HEK293 (cell line): ENCODE data around the gene INPP5D.

Source experiments
- HOXC10 ChIP-seq: sonication (generic); formaldehyde crosslinking; IDR thresholded peaks from 2 replicates; pipeline ENCODE4 v1.8.1; 2023; ENCODE audit warnings: mild to moderate bottlenecking, missing genetic modification reagents
- MZF1 ChIP-seq: fragments of 450-650 bp; formaldehyde crosslinking; IDR thresholded peaks from 2 replicates; pipeline ENCODE4 v1.5.1; 2017; ENCODE audit warnings: missing biosample characterization, missing genetic modification characterization, borderline replicate concordance
- SETDB1 ChIP-seq: IDR thresholded peaks from one replicate; pipeline ENCODE4 v1.6.1; 2017; ENCODE audit warnings: mild to moderate bottlenecking, low read length, moderate library complexity, mixed read lengths; ENCODE audit not compliant: insufficient read length
- SP7 ChIP-seq: fragments of 450-650 bp; formaldehyde crosslinking; IDR thresholded peaks from 2 replicates; pipeline ENCODE4 v1.5.1; 2016; ENCODE audit warnings: missing biosample characterization, missing genetic modification characterization
- ZBTB17 ChIP-seq: fragments of 450-650 bp; formaldehyde crosslinking; IDR thresholded peaks from 2 replicates; pipeline ENCODE4 v1.5.1; 2016; ENCODE audit warnings: missing biosample characterization, missing genetic modification characterization
- ZBTB8A ChIP-seq: fragments of 450-650 bp; formaldehyde crosslinking; IDR thresholded peaks from 2 replicates; pipeline ENCODE4 v1.5.1; 2016; ENCODE audit warnings: missing biosample characterization, missing genetic modification characterization
- ZNF10 ChIP-seq: fragments of 450-650 bp; formaldehyde crosslinking; IDR thresholded peaks from 2 replicates; pipeline ENCODE4 v1.5.1; 2017; ENCODE audit warnings: missing biosample characterization, missing genetic modification characterization
- ZNF248 ChIP-seq: fragments of 450-650 bp; formaldehyde crosslinking; IDR thresholded peaks from 2 replicates; pipeline ENCODE4 v1.5.1; 2017; ENCODE audit warnings: missing biosample characterization, missing genetic modification characterization
- ZNF341 ChIP-seq: fragments of 450-650 bp; formaldehyde crosslinking; IDR thresholded peaks from 2 replicates; pipeline ENCODE4; 2016; ENCODE audit warnings: low read depth, missing biosample characterization, missing genetic modification characterization
- ZNF366 ChIP-seq: fragments of 450-650 bp; formaldehyde crosslinking; conservative IDR thresholded peaks from 2 replicates; pipeline ENCODE4 v1.5.1; 2016; ENCODE audit warnings: missing biosample characterization, missing genetic modification characterization
- ZNF394 ChIP-seq: fragments of 450-650 bp; formaldehyde crosslinking; IDR thresholded peaks from 2 replicates; pipeline ENCODE4 v1.5.1; 2016; ENCODE audit warnings: missing biosample characterization, missing genetic modification characterization, mild to moderate bottlenecking, moderate library complexity, borderline replicate concordance
- ZNF501 ChIP-seq: fragments of 450-650 bp; formaldehyde crosslinking; IDR thresholded peaks from 2 replicates; pipeline ENCODE4 v1.5.1; 2016; ENCODE audit warnings: missing biosample characterization, missing genetic modification characterization
- ZNF623 ChIP-seq: fragments of 450-650 bp; formaldehyde crosslinking; IDR thresholded peaks from 2 replicates; pipeline ENCODE4 v1.5.1; 2016; ENCODE audit warnings: missing biosample characterization, missing genetic modification characterization
- ZNF654 ChIP-seq: fragments of 450-650 bp; formaldehyde crosslinking; IDR thresholded peaks from 2 replicates; pipeline ENCODE4 v1.5.1; 2016; ENCODE audit warnings: low read depth, missing biosample characterization, missing genetic modification characterization
- ZNF792 ChIP-seq: fragments of 450-650 bp; formaldehyde crosslinking; IDR thresholded peaks from 2 replicates; pipeline ENCODE4 v1.5.1; 2016; ENCODE audit warnings: missing biosample characterization, missing genetic modification characterization
- ZSCAN4 ChIP-seq: fragments of 450-650 bp; formaldehyde crosslinking; IDR thresholded peaks from 2 replicates; pipeline ENCODE4 v1.5.1; 2017; ENCODE audit warnings: missing biosample characterization, missing genetic modification characterization
- ZXDB ChIP-seq: fragments of 450-650 bp; formaldehyde crosslinking; IDR thresholded peaks from 2 replicates; pipeline ENCODE4 v1.5.1; 2016; ENCODE audit warnings: missing biosample characterization, missing genetic modification characterization
- TF ChIP-seq, protein P1 (sequence below): fragments of 450-650 bp; formaldehyde crosslinking; IDR thresholded peaks from 2 replicates; pipeline ENCODE4 v1.5.1; 2016; ENCODE audit warnings: missing biosample characterization, missing genetic modification characterization
- TF ChIP-seq, protein P2 (sequence below): fragments of 450-650 bp; formaldehyde crosslinking; IDR thresholded peaks from 2 replicates; pipeline ENCODE4 v1.5.1; 2017; ENCODE audit warnings: missing biosample characterization, missing genetic modification characterization
- TF ChIP-seq, protein P3 (sequence below): fragments of 450-650 bp; formaldehyde crosslinking; IDR thresholded peaks from 2 replicates; pipeline ENCODE4 v1.5.1; 2017; ENCODE audit warnings: missing biosample characterization, missing genetic modification characterization
- TF ChIP-seq, protein P4 (sequence below): fragments of 450-650 bp; formaldehyde crosslinking; IDR thresholded peaks from 2 replicates; pipeline ENCODE4 v1.5.1; 2016; ENCODE audit warnings: missing biosample characterization, missing genetic modification characterization
- TF ChIP-seq, protein P5 (sequence below): fragments of 450-650 bp; formaldehyde crosslinking; optimal IDR thresholded peaks from 2 replicates; pipeline ENCODE3; 2016; ENCODE audit warnings: missing biosample characterization, mild to moderate bottlenecking, missing genetic modification characterization
- TF ChIP-seq, protein P6 (sequence below): fragments of 450-650 bp; formaldehyde crosslinking; conservative IDR thresholded peaks from 2 replicates; pipeline ENCODE4 v1.5.1; 2016; ENCODE audit warnings: low read depth, missing biosample characterization, missing genetic modification characterization

INPP5D gene

DNA sequence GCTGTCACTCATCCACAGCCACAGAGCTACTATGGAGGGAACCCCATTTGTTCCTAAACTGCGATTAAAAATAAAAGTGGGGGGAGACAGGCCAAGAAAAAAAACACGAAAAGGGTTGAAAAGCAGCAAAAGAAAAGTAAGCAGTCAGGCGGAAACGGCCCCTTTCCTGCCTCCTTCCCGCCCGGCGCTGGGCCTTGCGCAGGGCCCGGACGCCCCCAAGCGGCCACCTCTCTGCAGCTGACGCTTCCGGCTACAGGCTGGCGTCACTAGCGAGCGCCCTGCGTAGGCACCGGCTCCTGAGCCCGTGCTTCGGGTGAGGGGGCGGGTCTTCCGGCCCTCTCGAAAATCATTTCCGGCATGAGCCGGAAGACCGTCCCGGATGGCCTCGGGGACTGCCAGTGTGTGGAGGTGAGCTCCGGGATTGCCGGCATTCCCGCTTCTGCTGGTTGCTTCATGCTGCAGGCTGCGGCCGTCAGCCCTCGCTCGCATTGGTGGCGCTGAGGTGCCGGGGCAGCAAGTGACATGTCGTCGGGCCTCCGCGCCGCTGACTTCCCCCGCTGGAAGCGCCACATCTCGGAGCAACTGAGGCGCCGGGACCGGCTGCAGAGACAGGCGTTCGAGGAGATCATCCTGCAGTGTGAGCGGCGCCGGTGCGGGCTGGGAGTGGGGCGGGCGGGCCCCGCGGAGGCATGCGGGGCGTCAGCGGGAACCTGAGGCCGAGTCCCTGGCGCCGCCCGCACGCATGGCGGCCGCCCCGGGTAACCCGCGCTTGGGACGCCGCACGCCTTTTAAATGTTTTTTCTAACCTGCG lies 191.4 kb downstream of the INPP5D start, which contains the start of gene ATG16L1 (continued):
- TF ChIP-seq ZNF623, result 0 out of 2 replicates have a peak, but pooled peaks have one; percentile 3
- 0 out of 2 replicates have a peak, but pooled peaks have one; percentile 13 for TF ChIP-seq ZNF366
- TF ChIP-seq ZNF792 (tag by site-specific recombination), result no peak
- TF ChIP-seq, protein P1, sequence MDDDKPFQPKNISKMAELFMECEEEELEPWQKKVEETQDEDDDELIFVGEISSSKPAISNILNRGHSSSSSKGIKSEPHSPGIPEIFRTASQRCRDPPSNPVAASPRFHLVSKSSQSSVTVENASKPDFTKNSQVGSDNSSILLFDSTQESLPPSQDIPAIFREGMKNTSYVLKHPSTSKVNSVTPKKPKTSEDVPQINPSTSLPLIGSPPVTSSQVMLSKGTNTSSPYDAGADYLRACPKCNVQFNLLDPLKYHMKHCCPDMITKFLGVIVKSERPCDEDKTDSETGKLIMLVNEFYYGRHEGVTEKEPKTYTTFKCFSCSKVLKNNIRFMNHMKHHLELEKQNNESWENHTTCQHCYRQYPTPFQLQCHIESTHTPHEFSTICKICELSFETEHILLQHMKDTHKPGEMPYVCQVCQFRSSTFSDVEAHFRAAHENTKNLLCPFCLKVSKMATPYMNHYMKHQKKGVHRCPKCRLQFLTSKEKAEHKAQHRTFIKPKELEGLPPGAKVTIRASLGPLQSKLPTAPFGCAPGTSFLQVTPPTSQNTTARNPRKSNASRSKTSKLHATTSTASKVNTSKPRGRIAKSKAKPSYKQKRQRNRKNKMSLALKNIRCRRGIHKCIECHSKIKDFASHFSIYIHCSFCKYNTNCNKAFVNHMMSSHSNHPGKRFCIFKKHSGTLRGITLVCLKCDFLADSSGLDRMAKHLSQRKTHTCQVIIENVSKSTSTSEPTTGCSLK (tag by site-specific recombination), result no peak
- TF ChIP-seq ZNF394 (tag by site-specific recombination), result 0 out of 2 replicates have a peak, but pooled peaks have one; percentile 39
- peak; percentile 96 for TF ChIP-seq ZBTB8A
- TF ChIP-seq, protein P2, sequence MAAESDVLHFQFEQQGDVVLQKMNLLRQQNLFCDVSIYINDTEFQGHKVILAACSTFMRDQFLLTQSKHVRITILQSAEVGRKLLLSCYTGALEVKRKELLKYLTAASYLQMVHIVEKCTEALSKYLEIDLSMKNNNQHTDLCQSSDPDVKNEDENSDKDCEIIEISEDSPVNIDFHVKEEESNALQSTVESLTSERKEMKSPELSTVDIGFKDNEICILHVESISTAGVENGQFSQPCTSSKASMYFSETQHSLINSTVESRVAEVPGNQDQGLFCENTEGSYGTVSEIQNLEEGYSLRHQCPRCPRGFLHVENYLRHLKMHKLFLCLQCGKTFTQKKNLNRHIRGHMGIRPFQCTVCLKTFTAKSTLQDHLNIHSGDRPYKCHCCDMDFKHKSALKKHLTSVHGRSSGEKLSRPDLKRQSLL, result peak; percentile 70; the same call in 1 of the 2 replicates
- TF ChIP-seq, protein P3, sequence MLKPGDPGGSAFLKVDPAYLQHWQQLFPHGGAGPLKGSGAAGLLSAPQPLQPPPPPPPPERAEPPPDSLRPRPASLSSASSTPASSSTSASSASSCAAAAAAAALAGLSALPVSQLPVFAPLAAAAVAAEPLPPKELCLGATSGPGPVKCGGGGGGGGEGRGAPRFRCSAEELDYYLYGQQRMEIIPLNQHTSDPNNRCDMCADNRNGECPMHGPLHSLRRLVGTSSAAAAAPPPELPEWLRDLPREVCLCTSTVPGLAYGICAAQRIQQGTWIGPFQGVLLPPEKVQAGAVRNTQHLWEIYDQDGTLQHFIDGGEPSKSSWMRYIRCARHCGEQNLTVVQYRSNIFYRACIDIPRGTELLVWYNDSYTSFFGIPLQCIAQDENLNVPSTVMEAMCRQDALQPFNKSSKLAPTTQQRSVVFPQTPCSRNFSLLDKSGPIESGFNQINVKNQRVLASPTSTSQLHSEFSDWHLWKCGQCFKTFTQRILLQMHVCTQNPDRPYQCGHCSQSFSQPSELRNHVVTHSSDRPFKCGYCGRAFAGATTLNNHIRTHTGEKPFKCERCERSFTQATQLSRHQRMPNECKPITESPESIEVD (tag by site-specific recombination), result no peak
- peak; percentile 57; the same call in 1 of the 2 replicates for TF ChIP-seq SP7 (tag by site-specific recombination)
- TF ChIP-seq ZNF10 (tag by site-specific recombination), result 0 out of 2 replicates have a peak, but pooled peaks have one; percentile 17
- peak; percentile 67 for TF ChIP-seq ZBTB17
- TF ChIP-seq ZNF248 (tag by site-specific recombination), result no peak
- TF ChIP-seq ZXDB (tag by site-specific recombination), result peak; percentile 94
- no peak for TF ChIP-seq HOXC10 (CRISPR knock-in tag)
- peak; percentile 60; the same call in 1 of the 2 replicates for TF ChIP-seq ZNF501 (tag by site-specific recombination)
- peak; percentile 73 for TF ChIP-seq ZSCAN4 (tag by site-specific recombination)
- TF ChIP-seq ZNF654, result peak; percentile 79
- no peak for TF ChIP-seq ZNF341 (tag by site-specific recombination)
- TF ChIP-seq MZF1 (tag by site-specific recombination), result 0 out of 2 replicates have a peak, but pooled peaks have one; percentile 18
- TF ChIP-seq, protein P4, sequence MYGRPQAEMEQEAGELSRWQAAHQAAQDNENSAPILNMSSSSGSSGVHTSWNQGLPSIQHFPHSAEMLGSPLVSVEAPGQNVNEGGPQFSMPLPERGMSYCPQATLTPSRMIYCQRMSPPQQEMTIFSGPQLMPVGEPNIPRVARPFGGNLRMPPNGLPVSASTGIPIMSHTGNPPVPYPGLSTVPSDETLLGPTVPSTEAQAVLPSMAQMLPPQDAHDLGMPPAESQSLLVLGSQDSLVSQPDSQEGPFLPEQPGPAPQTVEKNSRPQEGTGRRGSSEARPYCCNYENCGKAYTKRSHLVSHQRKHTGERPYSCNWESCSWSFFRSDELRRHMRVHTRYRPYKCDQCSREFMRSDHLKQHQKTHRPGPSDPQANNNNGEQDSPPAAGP (tag by site-specific recombination), result peak; percentile 33; the same call in 1 of the 2 replicates
- peak; percentile 31 for TF ChIP-seq SETDB1
- TF ChIP-seq, protein P5, sequence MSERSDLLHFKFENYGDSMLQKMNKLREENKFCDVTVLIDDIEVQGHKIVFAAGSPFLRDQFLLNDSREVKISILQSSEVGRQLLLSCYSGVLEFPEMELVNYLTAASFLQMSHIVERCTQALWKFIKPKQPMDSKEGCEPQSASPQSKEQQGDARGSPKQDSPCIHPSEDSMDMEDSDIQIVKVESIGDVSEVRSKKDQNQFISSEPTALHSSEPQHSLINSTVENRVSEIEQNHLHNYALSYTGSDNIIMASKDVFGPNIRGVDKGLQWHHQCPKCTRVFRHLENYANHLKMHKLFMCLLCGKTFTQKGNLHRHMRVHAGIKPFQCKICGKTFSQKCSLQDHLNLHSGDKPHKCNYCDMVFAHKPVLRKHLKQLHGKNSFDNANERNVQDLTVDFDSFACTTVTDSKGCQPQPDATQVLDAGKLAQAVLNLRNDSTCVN, result peak; percentile 39
- TF ChIP-seq, protein P6, sequence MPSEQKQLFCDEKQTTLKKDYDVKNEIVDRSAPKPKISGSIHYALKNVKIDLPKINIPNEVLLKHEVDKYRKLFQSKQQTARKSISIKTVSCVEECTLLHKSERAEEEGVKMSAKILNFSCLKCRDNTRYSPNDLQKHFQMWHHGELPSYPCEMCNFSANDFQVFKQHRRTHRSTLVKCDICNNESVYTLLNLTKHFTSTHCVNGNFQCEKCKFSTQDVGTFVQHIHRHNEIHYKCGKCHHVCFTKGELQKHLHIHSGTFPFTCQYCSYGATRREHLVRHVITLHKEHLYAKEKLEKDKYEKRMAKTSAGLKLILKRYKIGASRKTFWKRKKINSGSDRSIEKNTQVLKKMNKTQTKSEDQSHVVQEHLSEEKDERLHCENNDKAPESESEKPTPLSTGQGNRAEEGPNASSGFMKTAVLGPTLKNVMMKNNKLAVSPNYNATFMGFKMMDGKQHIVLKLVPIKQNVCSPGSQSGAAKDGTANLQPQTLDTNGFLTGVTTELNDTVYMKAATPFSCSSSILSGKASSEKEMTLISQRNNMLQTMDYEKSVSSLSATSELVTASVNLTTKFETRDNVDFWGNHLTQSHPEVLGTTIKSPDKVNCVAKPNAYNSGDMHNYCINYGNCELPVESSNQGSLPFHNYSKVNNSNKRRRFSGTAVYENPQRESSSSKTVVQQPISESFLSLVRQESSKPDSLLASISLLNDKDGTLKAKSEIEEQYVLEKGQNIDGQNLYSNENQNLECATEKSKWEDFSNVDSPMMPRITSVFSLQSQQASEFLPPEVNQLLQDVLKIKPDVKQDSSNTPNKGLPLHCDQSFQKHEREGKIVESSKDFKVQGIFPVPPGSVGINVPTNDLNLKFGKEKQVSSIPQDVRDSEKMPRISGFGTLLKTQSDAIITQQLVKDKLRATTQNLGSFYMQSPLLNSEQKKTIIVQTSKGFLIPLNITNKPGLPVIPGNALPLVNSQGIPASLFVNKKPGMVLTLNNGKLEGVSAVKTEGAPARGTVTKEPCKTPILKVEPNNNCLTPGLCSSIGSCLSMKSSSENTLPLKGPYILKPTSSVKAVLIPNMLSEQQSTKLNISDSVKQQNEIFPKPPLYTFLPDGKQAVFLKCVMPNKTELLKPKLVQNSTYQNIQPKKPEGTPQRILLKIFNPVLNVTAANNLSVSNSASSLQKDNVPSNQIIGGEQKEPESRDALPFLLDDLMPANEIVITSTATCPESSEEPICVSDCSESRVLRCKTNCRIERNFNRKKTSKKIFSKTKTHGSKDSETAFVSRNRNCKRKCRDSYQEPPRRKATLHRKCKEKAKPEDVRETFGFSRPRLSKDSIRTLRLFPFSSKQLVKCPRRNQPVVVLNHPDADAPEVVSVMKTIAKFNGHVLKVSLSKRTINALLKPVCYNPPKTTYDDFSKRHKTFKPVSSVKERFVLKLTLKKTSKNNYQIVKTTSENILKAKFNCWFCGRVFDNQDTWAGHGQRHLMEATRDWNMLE (tag by site-specific recombination), result peak; percentile 95
